GM23338 (cell line): ENCODE data around the gene MRPS6. TPM values are rescaled to one million over a fixed set of nuclear protein-coding genes. Genes with fewer than 3 reads are reported as not detected.

Experiments used
- ATAC-seq: fragments of 200-7000 bp; cut with Tn5 transposase; 3 replicates; pipeline ENCODE4 v1.9.1; 2020
- DNase-seq: peaks from one replicate; pipeline ENCODE4 v3.0.0-alpha.2; 2015; ENCODE audit warnings: low spot score
- H2AFZ ChIP-seq: fragments of 200-600 bp; sonication (generic); 2 replicates; pipeline ENCODE4 v1.8.0; 2016; ENCODE audit warnings: antibody characterized with exemption, mild to moderate bottlenecking, moderate library complexity
- H3F3A ChIP-seq: fragments of 200-600 bp; sonication (generic); replicated peaks from 2 replicates; pipeline ENCODE4 v1.8.0; 2017; ENCODE audit warnings: antibody characterized with exemption, mixed run types, low read depth
- H3K27ac ChIP-seq: fragments of 200-600 bp; sonication (generic); 2 replicates; pipeline ENCODE4 v1.6.1; 2016; ENCODE audit warnings: low read depth
- H3K27me3 ChIP-seq: fragments of 200-600 bp; sonication (generic); 2 replicates; pipeline ENCODE4 v1.8.0; 2016; ENCODE audit warnings: mild to moderate bottlenecking, mixed run types, moderate library complexity; ENCODE audit not compliant: insufficient read depth
- H3K36me3 ChIP-seq: fragments of 200-600 bp; sonication (generic); 2 replicates; pipeline ENCODE4 v1.8.0; 2016; ENCODE audit warnings: mild to moderate bottlenecking; ENCODE audit not compliant: insufficient read depth
- H3K4me1 ChIP-seq: fragments of 200-600 bp; sonication (generic); 2 replicates; pipeline ENCODE4 v1.8.0; 2016; ENCODE audit warnings: mild to moderate bottlenecking, moderate library complexity; ENCODE audit not compliant: insufficient read depth
- H3K4me2 ChIP-seq: fragments of 200-600 bp; sonication (generic); 2 replicates; pipeline ENCODE4 v1.7.1; 2017; ENCODE audit warnings: mixed run types
- H3K4me3 ChIP-seq: fragments of 200-600 bp; sonication (generic); 2 replicates; pipeline ENCODE4 v1.6.1; 2016; ENCODE audit warnings: mixed run types
- H3K79me2 ChIP-seq: fragments of 200-600 bp; sonication (generic); replicated peaks from 2 replicates; pipeline ENCODE4 v1.8.0; 2017; ENCODE audit warnings: mild to moderate bottlenecking; ENCODE audit not compliant: insufficient read depth
- H3K9me2 ChIP-seq: fragments of 200-600 bp; sonication (generic); 2 replicates; pipeline ENCODE4 v1.8.0; 2017; ENCODE audit not compliant: insufficient read depth
- H4K20me1 ChIP-seq: fragments of 200-600 bp; sonication (generic); replicated peaks from 2 replicates; pipeline ENCODE4 v1.8.0; 2017; ENCODE audit warnings: mild to moderate bottlenecking; ENCODE audit not compliant: insufficient read depth
- H3K27ac Mint-ChIP-seq: 2 replicates; pipeline ENCODE4 v1.8.0; 2020; ENCODE audit warnings: inconsistent platforms, mild to moderate bottlenecking, moderate library complexity, mixed read lengths
- H3K27me3 Mint-ChIP-seq: 3 replicates; pipeline ENCODE4 v1.8.0; 2022; ENCODE audit warnings: low read depth, mild to moderate bottlenecking, moderate library complexity, mixed read lengths, inconsistent platforms; ENCODE audit not compliant: insufficient read depth, poor library complexity
- H3K36me3 Mint-ChIP-seq: 3 replicates; pipeline ENCODE4 v1.8.0; 2021; ENCODE audit warnings: low read depth, mild to moderate bottlenecking, inconsistent platforms, moderate library complexity, mixed read lengths
- H3K4me1 Mint-ChIP-seq: 3 replicates; pipeline ENCODE4 v1.8.0; 2020; ENCODE audit warnings: mild to moderate bottlenecking, inconsistent platforms, mixed read lengths
- H3K4me3 Mint-ChIP-seq: 3 replicates; pipeline ENCODE4 v1.8.0; 2021; ENCODE audit warnings: moderate library complexity, mild to moderate bottlenecking, inconsistent platforms, mixed read lengths
- H3K9me3 Mint-ChIP-seq: 3 replicates; pipeline ENCODE4 v1.8.0; 2020; ENCODE audit warnings: moderate library complexity, mild to moderate bottlenecking, inconsistent platforms, mixed read lengths
- CREB1 ChIP-seq: fragments of 250-450 bp; sonication (Bioruptor Pico); IDR thresholded peaks from 2 replicates; pipeline ENCODE4 v1.5.0; 2020; ENCODE audit warnings: low read depth, mild to moderate bottlenecking, moderate library complexity
- ETS1 ChIP-seq: IDR thresholded peaks from 2 replicates; pipeline ENCODE4 v1.6.1; 2016; ENCODE audit warnings: antibody characterized with exemption
- EZH2 ChIP-seq: fragments of 200-600 bp; sonication (generic); IDR thresholded peaks from one replicate; pipeline ENCODE4 v1.8.0; 2017; ENCODE audit warnings: antibody characterized with exemption, mild to moderate bottlenecking, low read depth; ENCODE audit not compliant: unreplicated experiment
- EZH2phosphoT487 ChIP-seq: fragments of 200-600 bp; sonication (generic); IDR thresholded peaks from one replicate; pipeline ENCODE4 v1.8.1; 2018; ENCODE audit warnings: antibody characterized with exemption; ENCODE audit not compliant: unreplicated experiment
- JUNB ChIP-seq: IDR thresholded peaks from one replicate; pipeline ENCODE4 v1.6.1; 2016; ENCODE audit warnings: antibody characterized with exemption; ENCODE audit not compliant: unreplicated experiment
- NANOG ChIP-seq: IDR thresholded peaks from 2 replicates; pipeline ENCODE4 v1.6.1; 2016; ENCODE audit warnings: antibody characterized with exemption, borderline replicate concordance
- POLR2AphosphoS5 ChIP-seq: IDR thresholded peaks from 2 replicates; pipeline ENCODE4 v1.6.1; 2016; ENCODE audit warnings: antibody characterized with exemption, low read depth
- REST ChIP-seq: IDR thresholded peaks from one replicate; pipeline ENCODE4 v1.6.1; 2018; ENCODE audit warnings: antibody characterized with exemption; ENCODE audit not compliant: unreplicated experiment
- STAT1 ChIP-seq: IDR thresholded peaks from one replicate; pipeline ENCODE4 v1.6.1; 2016; ENCODE audit warnings: antibody characterized with exemption; ENCODE audit not compliant: unreplicated experiment
- ZNF114 ChIP-seq: fragments of 250-450 bp; sonication (Bioruptor Pico); IDR thresholded peaks from 2 replicates; pipeline ENCODE4 v1.5.0; 2020; ENCODE audit warnings: mild to moderate bottlenecking, moderate library complexity
- ZNF331 ChIP-seq: fragments of 250-450 bp; sonication (Bioruptor Pico); IDR thresholded peaks from 2 replicates; pipeline ENCODE4 v1.5.0; 2020; ENCODE audit warnings: low read depth, mild to moderate bottlenecking, moderate library complexity
- polyA plus RNA-seq: library from polyadenylated mRNA; unstranded; fragments of >200 nt; fragmentation: Nextera tagmentation; extraction: Ambion mirVana; gene quantifications from 2 replicates; pipeline ENCODE4 v1.2.1, GENCODE V29; 2016
- total RNA-seq: library from RNA; depleted of rRNA; stranded (reverse); fragments of >200 nt; shearing (Covaris generic); gene quantifications from 2 replicates; pipeline ENCODE4 v1.2.3, GENCODE V29; 2014
- TF ChIP-seq, protein P1 (sequence below): fragments of 250-450 bp; sonication (Bioruptor Pico); IDR thresholded peaks from 2 replicates; pipeline ENCODE4 v1.5.0; 2020; ENCODE audit warnings: mild to moderate bottlenecking, moderate library complexity
- TF ChIP-seq, protein P2 (sequence below), 2 experiments: fragments of 200-600 bp in 1 of 2; sonication (generic) in 1 of 2; conservative IDR thresholded peaks; 2 replicates each; pipeline versions ENCODE4 v1.5.1 to v1.6.1; 2016 to 2017; ENCODE audit warnings: antibody characterized with exemption in 2 of 2, low read depth in 2 of 2, mild to moderate bottlenecking in 2 of 2, moderate library complexity in 1 of 2

The MRPS6 gene
- total and polyA plus RNA-seq, 2 experiments from 2014 or later: 80.5 to 242 TPM

- ATAC-seq (no peak), DNase-seq (no peak)
- no peaks in the 10 kb centered on the region for H4K20me1 ChIP-seq
- H3K4me1 ChIP-seq: peaks cover 17% of the 10 kb centered on the region
- Mint-ChIP-seq H3K27ac (no peak overlapping the region), H3K9me3 (no peaks in the 10 kb centered on the region), H3K4me3 (no peak overlapping the region), H3K36me3 (no peaks in the 10 kb centered on the region), H3K4me1 (peaks cover 7% of the 10 kb centered on the region), H3K27me3 (peaks cover 4% of the 10 kb centered on the region)
- no peaks in the 10 kb centered on the region for H3K27me3 ChIP-seq
- no peak overlapping the region for H3K4me3 ChIP-seq
- no peaks in the 10 kb centered on the region for H3K36me3 ChIP-seq
- no peaks in the 10 kb centered on the region for H3K79me2 ChIP-seq
- no peaks in the 10 kb centered on the region for H3K9me2 ChIP-seq
- TF ChIP-seq REST: no peak
- TF ChIP-seq, protein P1, sequence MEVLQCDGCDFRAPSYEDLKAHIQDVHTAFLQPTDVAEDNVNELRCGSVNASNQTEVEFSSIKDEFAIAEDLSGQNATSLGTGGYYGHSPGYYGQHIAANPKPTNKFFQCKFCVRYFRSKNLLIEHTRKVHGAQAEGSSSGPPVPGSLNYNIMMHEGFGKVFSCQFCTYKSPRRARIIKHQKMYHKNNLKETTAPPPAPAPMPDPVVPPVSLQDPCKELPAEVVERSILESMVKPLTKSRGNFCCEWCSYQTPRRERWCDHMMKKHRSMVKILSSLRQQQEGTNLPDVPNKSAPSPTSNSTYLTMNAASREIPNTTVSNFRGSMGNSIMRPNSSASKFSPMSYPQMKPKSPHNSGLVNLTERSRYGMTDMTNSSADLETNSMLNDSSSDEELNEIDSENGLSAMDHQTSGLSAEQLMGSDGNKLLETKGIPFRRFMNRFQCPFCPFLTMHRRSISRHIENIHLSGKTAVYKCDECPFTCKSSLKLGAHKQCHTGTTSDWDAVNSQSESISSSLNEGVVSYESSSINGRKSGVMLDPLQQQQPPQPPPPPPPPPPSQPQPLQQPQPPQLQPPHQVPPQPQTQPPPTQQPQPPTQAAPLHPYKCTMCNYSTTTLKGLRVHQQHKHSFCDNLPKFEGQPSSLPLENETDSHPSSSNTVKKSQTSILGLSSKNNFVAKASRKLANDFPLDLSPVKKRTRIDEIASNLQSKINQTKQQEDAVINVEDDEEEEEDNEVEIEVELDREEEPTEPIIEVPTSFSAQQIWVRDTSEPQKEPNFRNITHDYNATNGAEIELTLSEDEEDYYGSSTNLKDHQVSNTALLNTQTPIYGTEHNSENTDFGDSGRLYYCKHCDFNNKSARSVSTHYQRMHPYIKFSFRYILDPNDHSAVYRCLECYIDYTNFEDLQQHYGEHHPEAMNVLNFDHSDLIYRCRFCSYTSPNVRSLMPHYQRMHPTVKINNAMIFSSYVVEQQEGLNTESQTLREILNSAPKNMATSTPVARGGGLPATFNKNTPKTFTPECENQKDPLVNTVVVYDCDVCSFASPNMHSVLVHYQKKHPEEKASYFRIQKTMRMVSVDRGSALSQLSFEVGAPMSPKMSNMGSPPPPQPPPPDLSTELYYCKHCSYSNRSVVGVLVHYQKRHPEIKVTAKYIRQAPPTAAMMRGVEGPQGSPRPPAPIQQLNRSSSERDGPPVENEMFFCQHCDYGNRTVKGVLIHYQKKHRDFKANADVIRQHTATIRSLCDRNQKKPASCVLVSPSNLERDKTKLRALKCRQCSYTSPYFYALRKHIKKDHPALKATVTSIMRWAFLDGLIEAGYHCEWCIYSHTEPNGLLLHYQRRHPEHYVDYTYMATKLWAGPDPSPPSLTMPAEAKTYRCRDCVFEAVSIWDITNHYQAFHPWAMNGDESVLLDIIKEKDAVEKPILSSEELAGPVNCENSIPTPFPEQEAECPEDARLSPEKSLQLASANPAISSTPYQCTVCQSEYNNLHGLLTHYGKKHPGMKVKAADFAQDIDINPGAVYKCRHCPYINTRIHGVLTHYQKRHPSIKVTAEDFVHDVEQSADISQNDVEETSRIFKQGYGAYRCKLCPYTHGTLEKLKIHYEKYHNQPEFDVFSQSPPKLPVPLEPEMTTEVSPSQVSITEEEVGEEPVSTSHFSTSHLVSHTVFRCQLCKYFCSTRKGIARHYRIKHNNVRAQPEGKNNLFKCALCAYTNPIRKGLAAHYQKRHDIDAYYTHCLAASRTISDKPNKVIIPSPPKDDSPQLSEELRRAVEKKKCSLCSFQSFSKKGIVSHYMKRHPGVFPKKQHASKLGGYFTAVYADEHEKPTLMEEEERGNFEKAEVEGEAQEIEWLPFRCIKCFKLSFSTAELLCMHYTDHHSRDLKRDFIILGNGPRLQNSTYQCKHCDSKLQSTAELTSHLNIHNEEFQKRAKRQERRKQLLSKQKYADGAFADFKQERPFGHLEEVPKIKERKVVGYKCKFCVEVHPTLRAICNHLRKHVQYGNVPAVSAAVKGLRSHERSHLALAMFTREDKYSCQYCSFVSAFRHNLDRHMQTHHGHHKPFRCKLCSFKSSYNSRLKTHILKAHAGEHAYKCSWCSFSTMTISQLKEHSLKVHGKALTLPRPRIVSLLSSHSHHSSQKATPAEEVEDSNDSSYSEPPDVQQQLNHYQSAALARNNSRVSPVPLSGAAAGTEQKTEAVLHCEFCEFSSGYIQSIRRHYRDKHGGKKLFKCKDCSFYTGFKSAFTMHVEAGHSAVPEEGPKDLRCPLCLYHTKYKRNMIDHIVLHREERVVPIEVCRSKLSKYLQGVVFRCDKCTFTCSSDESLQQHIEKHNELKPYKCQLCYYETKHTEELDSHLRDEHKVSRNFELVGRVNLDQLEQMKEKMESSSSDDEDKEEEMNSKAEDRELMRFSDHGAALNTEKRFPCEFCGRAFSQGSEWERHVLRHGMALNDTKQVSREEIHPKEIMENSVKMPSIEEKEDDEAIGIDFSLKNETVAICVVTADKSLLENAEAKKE (CRISPR knock-in tag): no peak
- no peak for TF ChIP-seq JUNB
- TF ChIP-seq NANOG: no peak
- TF ChIP-seq EZH2: no peak
- no peak for TF ChIP-seq EZH2phosphoT487
- TF ChIP-seq POLR2AphosphoS5: no peak
- TF ChIP-seq STAT1: no peak
- TF ChIP-seq, protein P2, sequence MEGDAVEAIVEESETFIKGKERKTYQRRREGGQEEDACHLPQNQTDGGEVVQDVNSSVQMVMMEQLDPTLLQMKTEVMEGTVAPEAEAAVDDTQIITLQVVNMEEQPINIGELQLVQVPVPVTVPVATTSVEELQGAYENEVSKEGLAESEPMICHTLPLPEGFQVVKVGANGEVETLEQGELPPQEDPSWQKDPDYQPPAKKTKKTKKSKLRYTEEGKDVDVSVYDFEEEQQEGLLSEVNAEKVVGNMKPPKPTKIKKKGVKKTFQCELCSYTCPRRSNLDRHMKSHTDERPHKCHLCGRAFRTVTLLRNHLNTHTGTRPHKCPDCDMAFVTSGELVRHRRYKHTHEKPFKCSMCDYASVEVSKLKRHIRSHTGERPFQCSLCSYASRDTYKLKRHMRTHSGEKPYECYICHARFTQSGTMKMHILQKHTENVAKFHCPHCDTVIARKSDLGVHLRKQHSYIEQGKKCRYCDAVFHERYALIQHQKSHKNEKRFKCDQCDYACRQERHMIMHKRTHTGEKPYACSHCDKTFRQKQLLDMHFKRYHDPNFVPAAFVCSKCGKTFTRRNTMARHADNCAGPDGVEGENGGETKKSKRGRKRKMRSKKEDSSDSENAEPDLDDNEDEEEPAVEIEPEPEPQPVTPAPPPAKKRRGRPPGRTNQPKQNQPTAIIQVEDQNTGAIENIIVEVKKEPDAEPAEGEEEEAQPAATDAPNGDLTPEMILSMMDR (conservative IDR thresholded peaks at IDR 0.05; ENCODE audit: low read depth in 2 of 2): no peak
- TF ChIP-seq CREB1 (CRISPR knock-in tag): no peak
- no peak for TF ChIP-seq ZNF331 (CRISPR knock-in tag)
- TF ChIP-seq ETS1: no peak
- no peak for TF ChIP-seq ZNF114 (CRISPR knock-in tag)
- H2AFZ ChIP-seq: no peak overlapping the region
- H3K27ac ChIP-seq: no peak overlapping the region
- H3F3A ChIP-seq: no peaks in the 10 kb centered on the region
- no peak overlapping the region for H3K4me2 ChIP-seq
Observed at GRCh38 chr21:34024374-34024693, 49.0 kb upstream of the MRPS6 start.
